Measurements from ENCODE around the gene SRSF2. TPM values are rescaled to one million over a fixed set of nuclear protein-coding genes. Genes with fewer than 3 reads are reported as not detected.

Gene SRSF2, protein sequence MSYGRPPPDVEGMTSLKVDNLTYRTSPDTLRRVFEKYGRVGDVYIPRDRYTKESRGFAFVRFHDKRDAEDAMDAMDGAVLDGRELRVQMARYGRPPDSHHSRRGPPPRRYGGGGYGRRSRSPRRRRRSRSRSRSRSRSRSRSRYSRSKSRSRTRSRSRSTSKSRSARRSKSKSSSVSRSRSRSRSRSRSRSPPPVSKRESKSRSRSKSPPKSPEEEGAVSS
- total RNA-seq = 100 to 1,000 TPM; 549 to 571 TPM

DNA sequence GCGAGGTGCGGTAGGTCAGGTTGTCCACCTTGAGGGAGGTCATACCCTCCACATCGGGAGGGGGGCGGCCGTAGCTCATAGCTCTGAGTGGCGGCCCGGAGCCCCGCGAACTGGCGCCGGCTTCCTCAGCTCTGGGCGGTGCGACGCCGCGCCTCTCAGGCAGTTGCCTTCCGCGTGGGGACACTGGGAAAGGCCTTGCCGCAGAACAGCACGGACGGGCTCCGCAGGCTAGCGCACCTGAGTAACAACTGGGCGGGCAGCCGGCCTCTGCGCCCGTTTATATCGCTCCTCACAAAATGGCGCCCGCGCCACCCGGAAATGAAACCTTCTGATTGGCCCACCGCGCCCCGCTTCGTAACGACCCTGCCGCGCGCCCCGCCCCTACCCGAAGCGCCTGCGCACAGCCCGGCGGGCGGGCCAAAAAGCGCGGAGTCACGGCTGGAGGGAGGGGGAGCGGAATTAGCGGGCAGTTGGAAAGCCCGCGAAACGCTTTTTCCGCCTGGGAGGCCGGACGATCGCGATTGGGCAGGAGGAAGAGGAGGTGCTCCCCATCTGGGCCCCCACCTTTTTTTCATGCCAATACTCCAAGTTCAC is at the start of gene SRSF2:
SRSF2 (minus strand) TSS at position 250 of the 594 bp plus-strand sequence; CDS start at position 79, 171 bp downstream.
- peak within 1 kb of the TSS; percentile 95 for H3K4me3 Mint-ChIP-seq
- DNase-seq = peak; percentile 100
- peaks cover 51% of the 10 kb centered on the region for H3K36me3 Mint-ChIP-seq
- H3K27ac Mint-ChIP-seq = peak within 1 kb of the TSS; percentile 99
- H3K9me3 Mint-ChIP-seq = no peaks in the 10 kb centered on the region
- peaks cover 41% of the 10 kb centered on the region for H3K4me1 Mint-ChIP-seq
- peaks cover 7% of the 10 kb centered on the region for H3K27me3 Mint-ChIP-seq

DNA sequence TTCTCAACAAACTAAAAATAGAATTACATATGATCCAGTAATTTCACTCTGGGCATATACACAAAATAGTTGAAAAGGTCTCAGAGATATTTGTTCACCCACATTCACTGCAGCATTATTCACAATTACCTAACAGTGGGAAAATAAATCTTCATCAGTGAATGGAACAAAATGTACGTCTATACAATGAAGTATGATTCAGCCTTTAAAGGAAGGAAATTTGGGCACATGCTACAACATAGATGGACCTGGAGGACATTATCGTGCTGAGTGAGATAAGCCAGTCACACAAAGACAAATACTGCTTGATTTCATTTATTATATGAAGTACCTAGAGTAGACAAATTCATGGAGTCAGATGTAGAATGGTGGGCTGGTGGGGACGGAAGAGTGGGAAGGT is 47.8 kb upstream of the SRSF2 start:
- Mint-ChIP-seq H3K4me3 (no peak overlapping the region), H3K27me3 (no peaks in the 10 kb centered on the region), H3K27ac (no peak overlapping the region), H3K9me3 (no peaks in the 10 kb centered on the region), H3K4me1 (no peaks in the 10 kb centered on the region), H3K36me3 (no peaks in the 10 kb centered on the region)
- no peak for DNase-seq

DNA sequence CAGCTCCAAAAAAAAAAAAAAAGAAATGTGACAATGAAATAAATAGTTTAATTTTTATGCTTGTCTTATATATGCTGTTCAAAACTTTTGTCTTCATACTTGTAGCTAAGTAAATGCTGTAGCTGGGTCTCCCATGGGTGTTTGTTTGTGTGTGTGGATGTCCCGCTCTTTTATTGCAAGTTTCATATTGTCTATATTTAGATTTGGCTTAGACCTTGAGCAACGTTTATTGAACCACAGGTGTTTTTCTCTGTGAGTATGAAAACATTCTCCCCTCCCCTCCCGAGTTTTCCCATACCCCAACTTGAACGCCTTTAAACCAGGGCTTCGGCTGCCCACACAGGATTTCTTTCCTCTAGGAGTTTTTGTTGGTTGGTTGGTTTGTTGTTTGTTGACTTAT is 46.0 kb upstream of the SRSF2 start:
- Mint-ChIP-seq H3K9me3 (no peaks in the 10 kb centered on the region), H3K36me3 (no peaks in the 10 kb centered on the region), H3K27ac (no peak overlapping the region), H3K27me3 (no peaks in the 10 kb centered on the region), H3K4me1 (no peaks in the 10 kb centered on the region), H3K4me3 (no peak overlapping the region)
- DNase-seq = no peak

DNA sequence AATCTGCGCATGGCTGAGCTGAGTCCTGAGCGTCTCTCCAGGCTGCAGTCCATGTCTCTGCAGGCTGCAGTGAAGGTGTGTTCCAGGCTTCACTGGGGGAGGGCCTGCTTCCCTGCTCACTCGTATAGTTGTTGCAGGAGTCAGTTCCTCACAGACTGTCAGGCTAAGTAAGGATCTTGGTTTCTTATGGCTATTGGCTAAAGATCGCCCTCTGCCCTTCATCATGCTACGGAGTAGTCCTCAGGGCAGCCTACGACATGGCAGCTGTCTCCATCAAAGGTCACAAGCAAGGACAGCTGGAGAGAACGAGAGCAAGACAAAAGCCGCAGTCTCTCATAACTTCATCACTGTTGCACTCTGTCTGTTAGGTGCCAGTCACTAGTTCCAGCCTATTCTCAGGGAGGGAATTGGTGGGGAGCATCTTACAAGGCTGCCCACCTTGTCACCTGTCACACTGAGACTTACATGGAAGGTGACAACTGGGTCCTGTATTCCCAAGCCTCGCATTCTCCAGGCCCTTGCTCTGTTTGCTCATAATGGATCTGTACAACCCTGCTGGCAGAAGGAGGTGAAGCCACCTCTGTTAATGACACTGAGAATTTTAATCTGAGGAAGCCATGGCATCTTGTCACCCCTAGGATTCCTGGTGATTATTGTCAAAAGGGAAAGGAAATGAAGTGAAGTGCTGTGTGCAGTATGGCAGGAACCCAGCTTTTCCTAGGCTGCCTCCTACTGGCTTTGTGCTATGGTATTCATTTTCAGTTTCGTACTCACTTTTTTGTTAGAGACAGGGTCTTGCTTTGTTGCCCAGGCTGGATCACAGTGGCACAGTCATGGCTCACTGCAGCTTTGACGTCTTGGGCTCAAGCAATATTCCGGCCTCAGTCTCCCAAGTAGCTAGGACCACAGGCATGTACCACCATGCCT is 44.2 kb upstream of the SRSF2 start:
- Mint-ChIP-seq H3K27me3 (no peaks in the 10 kb centered on the region), H3K9me3 (no peaks in the 10 kb centered on the region), H3K36me3 (peaks cover 2% of the 10 kb centered on the region), H3K4me3 (no peak overlapping the region), H3K4me1 (no peaks in the 10 kb centered on the region), H3K27ac (no peak overlapping the region)
- DNase-seq = no peak

DNA sequence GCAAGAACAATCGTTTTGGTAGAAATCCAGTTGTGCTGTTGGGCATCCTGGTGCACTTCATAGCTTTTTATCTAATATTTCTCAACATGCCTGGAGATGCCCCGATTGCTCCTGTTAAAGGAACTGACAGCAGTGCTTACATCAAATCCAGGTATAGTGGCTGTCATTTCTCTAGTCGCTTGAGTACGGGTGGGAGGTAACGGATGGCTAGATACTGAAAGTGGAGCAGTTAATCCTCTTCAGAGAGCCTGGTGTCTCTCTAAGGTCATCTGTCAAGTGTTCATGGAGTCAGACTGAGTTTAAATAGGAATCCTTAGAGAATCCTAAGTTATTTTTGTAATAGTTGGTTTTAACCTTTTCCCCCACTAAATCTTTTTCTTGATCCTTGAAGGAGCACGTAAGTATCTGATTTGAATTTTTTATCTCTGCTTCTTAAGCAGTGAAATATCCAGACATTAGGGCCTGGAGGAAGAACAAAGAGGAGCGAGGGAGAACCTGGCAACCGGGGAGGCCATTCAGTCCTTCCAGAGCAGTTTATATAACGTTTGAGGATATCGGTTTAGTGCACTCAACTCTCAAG is 38.0 kb upstream of the SRSF2 start:
- Mint-ChIP-seq H3K4me3 (no peak overlapping the region), H3K27me3 (no peaks in the 10 kb centered on the region), H3K9me3 (no peaks in the 10 kb centered on the region), H3K27ac (no peak overlapping the region), H3K36me3 (peaks cover 27% of the 10 kb centered on the region), H3K4me1 (peaks cover 17% of the 10 kb centered on the region)
- no peak for DNase-seq

DNA sequence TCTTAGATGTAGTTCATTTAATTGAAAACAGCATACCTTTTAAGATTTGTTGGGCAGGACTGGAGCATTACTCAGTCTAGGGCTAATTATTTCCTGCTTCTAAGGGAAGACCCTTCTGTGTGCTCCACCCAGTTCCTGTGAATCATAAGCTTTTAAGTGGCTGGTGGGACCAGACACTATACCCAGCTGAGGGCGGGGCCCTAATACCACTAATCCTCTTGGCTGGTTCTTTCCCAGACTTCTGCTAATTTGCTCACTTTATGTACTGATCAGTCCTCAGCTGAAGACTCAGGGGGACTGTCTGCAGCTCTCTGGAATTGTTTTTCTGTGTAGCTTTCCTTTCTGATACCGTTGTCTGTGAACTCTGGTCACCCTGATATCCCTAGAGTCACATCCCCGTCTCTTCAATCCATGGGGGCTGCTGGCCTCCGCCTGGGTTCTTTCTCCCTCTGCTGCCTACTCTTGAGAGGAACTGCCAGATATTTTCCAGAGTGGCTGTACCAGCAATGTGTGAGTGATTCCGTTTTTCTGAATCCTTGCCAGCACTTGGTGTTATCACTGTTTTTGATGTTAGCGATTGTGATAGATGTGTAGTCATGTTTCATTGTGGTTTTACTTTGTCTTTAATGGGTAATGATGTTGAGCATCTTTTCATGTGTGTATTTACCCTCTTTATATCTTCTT is 35.9 kb upstream of the SRSF2 start:
- H3K27ac Mint-ChIP-seq = peak overlapping the region; percentile 88
- H3K27me3 Mint-ChIP-seq = no peaks in the 10 kb centered on the region
- H3K4me1 Mint-ChIP-seq = peaks cover 17% of the 10 kb centered on the region
- H3K9me3 Mint-ChIP-seq = no peaks in the 10 kb centered on the region
- DNase-seq = peak; percentile 58
- H3K4me3 Mint-ChIP-seq = peak overlapping the region; percentile 66
- peaks cover 36% of the 10 kb centered on the region for H3K36me3 Mint-ChIP-seq

DNA sequence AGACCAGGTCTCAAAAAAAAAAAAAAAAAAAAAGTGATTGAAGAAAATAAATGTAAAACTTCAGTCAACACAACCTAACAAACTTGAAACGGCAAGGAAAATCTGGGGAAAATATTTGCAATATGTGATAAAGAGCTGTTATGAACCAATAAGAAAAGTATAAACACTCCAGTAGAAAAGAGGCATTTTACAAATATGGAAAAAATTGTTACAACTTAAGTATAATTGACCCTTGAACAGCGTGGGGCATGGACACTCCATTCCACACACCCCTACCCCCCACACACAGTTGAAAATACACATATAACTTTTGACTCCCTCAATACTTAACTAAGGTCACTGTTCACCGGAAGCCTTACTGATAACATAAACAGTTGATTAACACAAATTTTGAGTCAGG is 21.4 kb upstream of the SRSF2 start:
- H3K27ac Mint-ChIP-seq = no peak overlapping the region
- no peak overlapping the region for H3K4me3 Mint-ChIP-seq
- H3K9me3 Mint-ChIP-seq = no peaks in the 10 kb centered on the region
- H3K4me1 Mint-ChIP-seq = peaks cover 6% of the 10 kb centered on the region
- peaks cover 14% of the 10 kb centered on the region for H3K36me3 Mint-ChIP-seq
- no peaks in the 10 kb centered on the region for H3K27me3 Mint-ChIP-seq
- no peak for DNase-seq

DNA sequence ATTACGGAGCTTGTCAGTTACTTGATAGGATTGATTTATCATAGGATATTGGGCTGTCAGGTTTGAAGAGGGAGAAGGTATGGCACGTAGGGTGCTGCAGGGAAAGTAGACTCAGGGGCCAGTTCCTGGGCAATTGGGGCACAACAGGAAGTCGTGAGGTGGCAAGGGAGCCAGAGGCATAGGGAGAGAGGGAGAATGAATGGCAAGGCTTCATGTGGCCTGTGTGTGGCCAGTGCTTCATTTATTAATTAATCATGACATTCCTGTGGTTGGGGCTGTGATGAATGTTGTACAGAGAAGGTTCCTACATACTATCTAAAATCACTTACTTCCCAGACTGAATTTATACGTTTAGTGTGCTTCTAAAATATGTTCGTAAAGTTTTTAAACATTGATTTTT is 20.1 kb upstream of the SRSF2 start:
- peaks cover 17% of the 10 kb centered on the region for H3K4me1 Mint-ChIP-seq
- no peaks in the 10 kb centered on the region for H3K27me3 Mint-ChIP-seq
- DNase-seq = no peak
- no peak overlapping the region for H3K27ac Mint-ChIP-seq
- no peak overlapping the region for H3K4me3 Mint-ChIP-seq
- H3K9me3 Mint-ChIP-seq = no peaks in the 10 kb centered on the region
- H3K36me3 Mint-ChIP-seq = peaks cover 20% of the 10 kb centered on the region

DNA sequence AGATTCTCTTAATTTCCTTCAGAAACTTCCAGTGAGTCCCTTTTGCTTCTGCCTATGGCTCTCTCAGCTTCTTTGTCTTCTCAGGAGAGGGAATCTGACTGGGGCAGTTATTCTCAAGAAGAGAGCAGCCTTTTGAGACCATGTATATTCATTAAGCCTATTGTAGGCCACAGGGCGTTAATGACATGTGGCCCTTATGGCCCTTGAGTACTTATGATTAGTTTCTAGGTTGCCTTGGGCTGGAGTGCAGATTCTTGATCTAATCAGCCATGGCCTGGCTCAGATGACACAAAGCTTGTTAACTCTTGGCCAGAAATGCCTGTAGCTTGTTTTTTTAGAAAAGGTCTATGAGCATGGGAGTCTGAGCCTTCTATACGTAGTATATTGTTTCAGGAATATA is 18.2 kb upstream of the SRSF2 start:
- Mint-ChIP-seq H3K27ac (no peak overlapping the region), H3K4me3 (no peak overlapping the region), H3K9me3 (peaks cover 1% of the 10 kb centered on the region), H3K4me1 (peaks cover 20% of the 10 kb centered on the region), H3K36me3 (peaks cover 20% of the 10 kb centered on the region), H3K27me3 (no peaks in the 10 kb centered on the region)
- DNase-seq = no peak

DNA sequence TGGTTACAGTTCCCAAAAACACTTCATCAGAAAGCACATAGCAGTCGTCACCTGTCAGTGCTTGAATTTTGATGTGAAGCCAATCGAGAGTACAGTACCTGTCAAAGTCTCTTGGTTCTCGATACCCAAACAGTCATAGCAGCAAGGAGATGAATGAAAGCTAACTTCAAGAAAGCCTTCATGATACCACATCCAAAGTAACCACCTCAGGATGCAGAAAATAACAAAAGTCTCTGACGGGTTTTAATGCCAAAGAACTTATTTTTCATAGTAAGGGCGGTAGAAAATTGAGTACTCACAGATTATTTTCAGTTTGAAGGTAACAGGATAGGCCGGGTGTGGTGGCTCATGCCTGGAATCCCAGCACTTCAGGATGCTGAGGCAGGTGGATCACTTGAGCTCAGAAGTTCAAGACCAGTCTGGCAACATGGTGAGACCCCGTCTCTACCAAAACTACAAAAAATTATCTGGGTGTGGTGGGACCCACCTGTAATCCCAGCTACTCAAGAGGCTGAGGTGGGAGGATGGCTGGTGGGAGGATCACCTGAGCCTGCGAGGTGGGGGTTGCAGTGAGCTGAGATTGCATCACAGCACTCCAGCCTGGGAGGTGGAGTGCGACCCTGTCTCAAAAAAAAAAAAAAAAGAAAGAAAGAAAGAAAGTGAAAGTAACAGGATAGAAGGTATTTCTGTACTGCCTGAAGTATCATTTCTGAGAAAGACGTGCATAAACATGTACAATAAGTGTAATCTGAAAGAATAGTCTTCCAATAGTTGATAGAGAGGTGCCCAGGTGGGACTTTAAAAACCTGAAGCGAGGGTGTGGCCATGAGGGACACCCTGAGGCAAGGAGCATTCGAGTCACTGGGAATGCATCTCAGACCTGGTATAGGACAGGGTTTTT is 16.2 kb upstream of the SRSF2 start:
- Mint-ChIP-seq H3K27ac (peak overlapping the region; percentile 99), H3K4me1 (peaks cover 20% of the 10 kb centered on the region), H3K27me3 (no peaks in the 10 kb centered on the region), H3K36me3 (peaks cover 16% of the 10 kb centered on the region), H3K4me3 (peak overlapping the region; percentile 85), H3K9me3 (peaks cover 1% of the 10 kb centered on the region)
- DNase-seq = no peak

DNA sequence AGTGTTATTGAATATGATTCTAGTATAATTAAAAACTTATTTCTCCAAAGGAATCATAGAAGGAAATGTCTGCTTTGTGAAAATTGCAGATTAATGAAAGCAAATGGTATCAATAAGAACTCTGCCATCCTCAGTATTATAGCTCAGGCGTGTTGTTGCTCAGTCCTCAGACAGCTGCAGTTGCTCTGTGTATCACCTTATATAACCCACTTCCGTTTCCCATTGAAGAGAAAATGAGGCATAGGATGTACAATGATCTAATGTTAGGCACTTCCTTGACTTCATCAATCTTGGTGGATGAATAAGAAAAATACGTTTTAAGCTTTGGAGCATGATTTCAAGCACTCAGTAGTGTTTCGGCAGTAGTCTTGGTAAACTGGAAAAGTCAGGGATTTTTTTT is 14.9 kb upstream of the SRSF2 start:
- Mint-ChIP-seq H3K36me3 (peaks cover 13% of the 10 kb centered on the region), H3K4me1 (peaks cover 20% of the 10 kb centered on the region), H3K9me3 (peaks cover 1% of the 10 kb centered on the region), H3K4me3 (peak overlapping the region; percentile 64), H3K27me3 (no peaks in the 10 kb centered on the region), H3K27ac (peak overlapping the region; percentile 99)
- DNase-seq = no peak

DNA sequence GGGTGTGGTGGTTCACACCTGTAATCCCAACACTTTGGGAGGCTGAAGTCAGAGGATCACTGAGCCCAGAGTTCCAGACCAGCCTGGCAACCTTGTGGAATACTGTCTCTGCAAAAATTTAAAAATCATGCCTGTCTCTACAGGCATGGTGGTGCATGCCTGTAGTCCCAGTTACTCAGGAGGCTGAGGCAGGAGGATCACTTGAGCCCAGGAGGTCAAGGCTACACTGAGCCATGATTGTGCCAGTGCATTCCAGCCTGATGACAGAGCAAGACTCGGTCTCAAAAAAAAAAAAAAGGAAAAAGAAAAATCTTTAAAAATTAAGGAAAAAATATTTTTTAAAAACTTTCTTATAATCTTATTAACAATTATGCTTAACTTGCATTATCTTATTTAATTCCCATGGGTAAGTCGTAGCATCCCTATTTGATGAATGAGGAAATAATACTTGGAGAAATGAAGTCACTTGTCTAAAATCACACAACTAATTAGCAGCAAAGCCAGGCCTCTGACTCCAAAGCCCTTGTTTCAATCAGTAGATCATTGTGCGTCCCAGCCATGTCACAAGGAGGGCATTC is 14.4 kb upstream of the SRSF2 start:
- Mint-ChIP-seq H3K4me1 (peaks cover 20% of the 10 kb centered on the region), H3K27ac (no peak overlapping the region), H3K36me3 (peaks cover 12% of the 10 kb centered on the region), H3K9me3 (peaks cover 1% of the 10 kb centered on the region), H3K27me3 (no peaks in the 10 kb centered on the region), H3K4me3 (no peak overlapping the region)
- no peak for DNase-seq

DNA sequence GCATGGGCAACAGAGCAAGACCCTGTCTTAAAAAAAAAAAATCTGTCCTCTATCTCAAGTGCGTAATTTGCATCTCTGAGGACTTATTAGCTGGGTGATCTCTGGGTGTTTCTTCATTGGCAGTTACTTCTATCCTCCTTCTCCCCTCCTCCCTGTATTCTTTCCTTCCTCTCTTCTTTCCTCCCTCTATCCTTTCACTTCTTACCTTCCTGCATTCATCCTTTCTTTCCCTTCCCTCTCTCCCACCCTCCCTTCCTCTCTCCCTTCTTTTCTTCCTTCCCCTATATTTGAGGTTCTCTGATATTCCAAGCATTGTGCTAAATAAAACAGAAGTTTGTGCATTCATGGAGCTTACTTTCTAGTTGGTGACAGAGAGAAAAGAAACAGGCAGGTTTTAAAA is 11.5 kb upstream of the SRSF2 start:
- Mint-ChIP-seq H3K4me1 (peaks cover 27% of the 10 kb centered on the region), H3K27ac (no peak overlapping the region), H3K27me3 (no peaks in the 10 kb centered on the region), H3K9me3 (peaks cover 1% of the 10 kb centered on the region), H3K36me3 (peaks cover 29% of the 10 kb centered on the region), H3K4me3 (no peak overlapping the region)
- no peak for DNase-seq

All from activated naive CD8-positive, alpha-beta T cell treated with anti-CD3 and anti-CD28 coated beads for 36 hours (primary cell).